Measurements from ENCODE around the gene BCAS1.

The BCAS1 gene

DNA sequence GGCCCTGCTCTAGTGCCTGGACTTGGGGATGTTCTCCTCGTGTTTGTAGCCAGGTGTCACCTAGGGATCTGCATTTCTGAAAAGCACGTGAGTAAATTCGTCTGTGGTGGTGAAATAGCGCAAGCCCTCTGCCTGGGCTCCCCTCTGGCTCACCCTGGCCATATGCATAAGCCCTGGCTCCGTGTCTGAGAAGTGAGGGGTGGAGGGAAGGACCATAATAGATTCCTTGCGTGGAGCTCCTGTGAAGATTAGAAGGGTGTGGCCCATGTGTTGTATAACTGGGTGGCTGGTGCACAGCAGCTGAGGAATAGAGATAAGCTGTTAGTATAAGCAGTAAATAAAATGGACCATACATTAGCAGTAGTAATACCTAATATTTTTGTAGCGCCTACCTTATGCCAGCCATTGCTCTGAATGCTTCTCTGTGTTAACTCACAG lies 4.8 kb downstream of the BCAS1 start:
- no peaks in the 10 kb centered on the region for H3K27me3 ChIP-seq (ENCODE audit: insufficient read depth, low read length)
- H3K4ac ChIP-seq (ENCODE audit: low read depth, low read length), result no peak overlapping the region
- H2BK5ac ChIP-seq (ENCODE audit: low read depth, low read length, poor library complexity), result no peak overlapping the region
- no peak overlapping the region for H3K27ac ChIP-seq (ENCODE audit: low read depth, low read length)
- no peak overlapping the region for H2BK120ac ChIP-seq (ENCODE audit: insufficient read depth, low read length, poor library complexity)
- no peak overlapping the region for H4K12ac ChIP-seq (ENCODE audit: low read depth, low read length)
- DNase-seq, result no peak
- no peak overlapping the region for H3K23ac ChIP-seq (ENCODE audit: low read length)
- no peak overlapping the region for H2AFZ ChIP-seq (ENCODE audit: insufficient read depth, low read length, poor library complexity)
- H4K91ac ChIP-seq (ENCODE audit: low read depth, low read length), result no peak overlapping the region
- H3K79me1 ChIP-seq (ENCODE audit: low read length), result no peaks in the 10 kb centered on the region
- H3K4me1 ChIP-seq (ENCODE audit: control insufficient read depth in 1 of 2, insufficient read depth in 2 of 2, low read length in 2 of 2), result peaks cover 0 to 3% of the 10 kb centered on the region in 2 experiments
- no peaks in the 10 kb centered on the region for H3K9me3 ChIP-seq (ENCODE audit: insufficient read depth, low read depth, low read length)
- H3K9ac ChIP-seq (ENCODE audit: low read length), result no peak overlapping the region
- H3K14ac ChIP-seq (ENCODE audit: low read length), result no peak overlapping the region
- H3K36me3 ChIP-seq (ENCODE audit: control insufficient read depth in 1 of 2, insufficient read depth in 2 of 2, low read length in 2 of 2), result no peaks in the 10 kb centered on the region
- no peak overlapping the region for H3K4me3 ChIP-seq (ENCODE audit: low read depth, low read length)
- no peak overlapping the region for H2AK5ac ChIP-seq (ENCODE audit: low read length)
- no peak overlapping the region for H3K4me2 ChIP-seq (ENCODE audit: low read length)
- no CpG with 5 or more reads among the region's 7 CpGs for WGBS (ENCODE audit: extremely low coverage, insufficient coverage, insufficient read length)
- no peak overlapping the region for H3K18ac ChIP-seq (ENCODE audit: low read length)
- no peaks in the 10 kb centered on the region for H3K79me2 ChIP-seq (ENCODE audit: control insufficient read depth, insufficient read depth, low read length, poor library complexity)
- no peak overlapping the region for H4K8ac ChIP-seq (ENCODE audit: low read depth, low read length)
- no peak overlapping the region for H2BK12ac ChIP-seq (ENCODE audit: low read length)

DNA sequence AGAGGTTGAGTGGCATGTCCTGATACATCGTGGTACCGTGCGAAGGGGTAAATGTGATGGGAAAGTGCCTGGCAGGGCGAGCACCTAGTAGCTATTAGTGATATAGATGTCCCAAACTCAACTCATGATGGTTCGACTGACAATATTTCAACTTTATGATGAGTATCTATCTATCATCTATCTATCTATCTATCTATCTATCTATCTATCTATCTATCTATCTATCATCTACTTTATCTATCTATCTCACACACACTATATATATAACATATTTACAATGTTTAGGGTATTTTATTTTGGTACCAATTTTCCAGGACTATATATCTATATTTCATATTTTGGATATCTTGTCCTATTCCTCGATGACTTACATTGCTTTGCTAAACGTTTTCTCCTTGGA lies 5.5 kb downstream of the BCAS1 start:
- H3K4ac ChIP-seq (ENCODE audit: low read depth, low read length), result no peak overlapping the region
- H3K9ac ChIP-seq (ENCODE audit: low read length), result no peak overlapping the region
- H3K27ac ChIP-seq (ENCODE audit: low read depth, low read length), result no peak overlapping the region
- H2BK12ac ChIP-seq (ENCODE audit: low read length), result no peak overlapping the region
- no peaks in the 10 kb centered on the region for H3K27me3 ChIP-seq (ENCODE audit: insufficient read depth, low read length)
- H3K4me1 ChIP-seq (ENCODE audit: control insufficient read depth in 1 of 2, insufficient read depth in 2 of 2, low read length in 2 of 2), result peaks cover 0 to 2% of the 10 kb centered on the region in 2 experiments
- WGBS (ENCODE audit: extremely low coverage, insufficient coverage, insufficient read length), result no CpG with 5 or more reads among the region's 7 CpGs
- H3K14ac ChIP-seq (ENCODE audit: low read length), result no peak overlapping the region
- H2BK5ac ChIP-seq (ENCODE audit: low read depth, low read length, poor library complexity), result no peak overlapping the region
- no peak overlapping the region for H2BK120ac ChIP-seq (ENCODE audit: insufficient read depth, low read length, poor library complexity)
- no peak overlapping the region for H3K18ac ChIP-seq (ENCODE audit: low read length)
- H3K36me3 ChIP-seq (ENCODE audit: control insufficient read depth in 1 of 2, insufficient read depth in 2 of 2, low read length in 2 of 2), result no peaks in the 10 kb centered on the region
- no peak overlapping the region for H2AFZ ChIP-seq (ENCODE audit: insufficient read depth, low read length, poor library complexity)
- H4K12ac ChIP-seq (ENCODE audit: low read depth, low read length), result no peak overlapping the region
- no peak overlapping the region for H4K91ac ChIP-seq (ENCODE audit: low read depth, low read length)
- H3K23ac ChIP-seq (ENCODE audit: low read length), result no peak overlapping the region
- no peaks in the 10 kb centered on the region for H3K9me3 ChIP-seq (ENCODE audit: insufficient read depth, low read depth, low read length)
- H3K4me2 ChIP-seq (ENCODE audit: low read length), result no peak overlapping the region
- DNase-seq, result no peak
- no peaks in the 10 kb centered on the region for H3K79me2 ChIP-seq (ENCODE audit: control insufficient read depth, insufficient read depth, low read length, poor library complexity)
- no peak overlapping the region for H2AK5ac ChIP-seq (ENCODE audit: low read length)
- H3K79me1 ChIP-seq (ENCODE audit: low read length), result no peaks in the 10 kb centered on the region
- H3K4me3 ChIP-seq (ENCODE audit: low read depth, low read length), result no peak overlapping the region
- H4K8ac ChIP-seq (ENCODE audit: low read depth, low read length), result no peak overlapping the region

DNA sequence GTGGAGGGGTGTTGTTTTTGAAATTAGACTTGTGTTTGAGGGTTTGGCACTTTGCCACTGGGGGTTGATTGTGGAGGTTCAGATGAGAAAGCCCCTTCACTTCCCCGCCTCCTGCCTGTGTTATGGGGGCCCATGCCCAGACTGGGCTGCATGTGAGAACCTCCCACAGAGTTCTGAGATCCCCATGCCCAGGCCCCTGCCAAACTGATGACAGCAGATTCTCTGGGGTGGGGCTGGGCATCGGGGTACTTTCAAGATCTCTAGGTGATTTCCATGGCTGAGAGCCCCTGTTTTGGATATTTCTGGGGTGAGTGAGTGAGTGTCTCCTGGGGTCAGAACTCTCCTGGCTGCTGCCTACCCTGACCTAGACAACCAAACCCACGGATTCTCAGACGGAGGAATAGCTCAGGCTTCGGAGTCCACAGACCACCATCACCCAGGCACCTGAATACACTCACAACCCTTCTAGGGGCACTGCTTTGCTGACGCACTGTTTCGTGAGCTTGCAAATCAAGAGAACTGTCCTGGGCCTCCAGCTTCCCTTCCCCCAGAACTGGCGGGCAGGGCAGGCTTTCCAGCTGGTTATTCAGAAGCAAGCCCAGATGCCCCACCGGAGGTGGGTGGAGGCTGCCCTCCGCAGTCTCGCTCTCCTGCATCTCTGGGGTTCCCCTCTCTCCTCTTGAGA lies 6.3 kb downstream of the BCAS1 start:
- H3K36me3 ChIP-seq (ENCODE audit: control insufficient read depth in 1 of 2, insufficient read depth in 2 of 2, low read length in 2 of 2), result no peaks in the 10 kb centered on the region
- no peak overlapping the region for H4K8ac ChIP-seq (ENCODE audit: low read depth, low read length)
- no peaks in the 10 kb centered on the region for H3K27me3 ChIP-seq (ENCODE audit: insufficient read depth, low read length)
- no peak overlapping the region for H2AFZ ChIP-seq (ENCODE audit: insufficient read depth, low read length, poor library complexity)
- no peak overlapping the region for H2BK5ac ChIP-seq (ENCODE audit: low read depth, low read length, poor library complexity)
- H4K91ac ChIP-seq (ENCODE audit: low read depth, low read length), result no peak overlapping the region
- no peak overlapping the region for H3K4me3 ChIP-seq (ENCODE audit: low read depth, low read length)
- H2BK120ac ChIP-seq (ENCODE audit: insufficient read depth, low read length, poor library complexity), result no peak overlapping the region
- DNase-seq, result no peak
- no peak overlapping the region for H3K18ac ChIP-seq (ENCODE audit: low read length)
- H3K79me1 ChIP-seq (ENCODE audit: low read length), result no peaks in the 10 kb centered on the region
- H3K9ac ChIP-seq (ENCODE audit: low read length), result no peak overlapping the region
- no CpG with 5 or more reads among the region's 11 CpGs for WGBS (ENCODE audit: extremely low coverage, insufficient coverage, insufficient read length)
- no peak overlapping the region for H2BK12ac ChIP-seq (ENCODE audit: low read length)
- H3K79me2 ChIP-seq (ENCODE audit: control insufficient read depth, insufficient read depth, low read length, poor library complexity), result no peaks in the 10 kb centered on the region
- no peak overlapping the region for H4K12ac ChIP-seq (ENCODE audit: low read depth, low read length)
- H3K4ac ChIP-seq (ENCODE audit: low read depth, low read length), result no peak overlapping the region
- H3K4me1 ChIP-seq (ENCODE audit: control insufficient read depth in 1 of 2, insufficient read depth in 2 of 2, low read length in 2 of 2), result peaks cover 0 to 2% of the 10 kb centered on the region in 2 experiments
- no peak overlapping the region for H2AK5ac ChIP-seq (ENCODE audit: low read length)
- H3K14ac ChIP-seq (ENCODE audit: low read length), result no peak overlapping the region
- H3K4me2 ChIP-seq (ENCODE audit: low read length), result no peak overlapping the region
- no peak overlapping the region for H3K23ac ChIP-seq (ENCODE audit: low read length)
- H3K27ac ChIP-seq (ENCODE audit: low read depth, low read length), result no peak overlapping the region
- H3K9me3 ChIP-seq (ENCODE audit: insufficient read depth, low read depth, low read length), result no peaks in the 10 kb centered on the region

DNA sequence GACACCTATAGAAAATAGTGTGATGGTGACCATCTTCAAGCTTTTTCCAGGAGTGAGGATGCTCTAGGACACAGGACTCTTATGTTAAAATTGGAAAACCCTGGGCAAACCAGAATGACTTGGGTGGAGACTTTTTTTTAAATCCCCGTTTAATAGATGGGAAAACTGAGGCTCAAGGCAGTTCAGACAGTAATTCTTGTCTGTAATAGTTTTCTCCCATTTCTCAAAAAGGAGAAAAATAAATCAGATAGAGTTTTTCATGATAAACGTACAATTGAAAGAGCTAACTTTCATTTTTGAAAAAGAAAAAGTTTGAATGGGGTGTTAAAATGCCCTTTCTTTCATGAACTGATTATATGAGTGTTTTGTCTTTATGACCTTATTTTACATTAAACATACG lies 6.8 kb downstream of the BCAS1 start:
- Histone ChIP-seq H3K4ac (ENCODE audit: low read depth, low read length) (no peak overlapping the region), H3K79me1 (ENCODE audit: low read length) (no peaks in the 10 kb centered on the region), H4K12ac (ENCODE audit: low read depth, low read length) (no peak overlapping the region)

More for the DNA sequence above, 6.8 kb downstream of the BCAS1 start:
- Histone ChIP-seq H3K23ac (ENCODE audit: low read length) (no peak overlapping the region), H2AFZ (ENCODE audit: insufficient read depth, low read length, poor library complexity) (no peak overlapping the region), H4K8ac (ENCODE audit: low read depth, low read length) (no peak overlapping the region), H3K27ac (ENCODE audit: low read depth, low read length) (no peak overlapping the region), H3K79me2 (ENCODE audit: control insufficient read depth, insufficient read depth, low read length, poor library complexity) (no peaks in the 10 kb centered on the region), H3K18ac (ENCODE audit: low read length) (no peak overlapping the region), H2BK12ac (ENCODE audit: low read length) (no peak overlapping the region), H3K9me3 (ENCODE audit: insufficient read depth, low read depth, low read length) (no peaks in the 10 kb centered on the region), H3K4me1 (ENCODE audit: control insufficient read depth in 1 of 2, insufficient read depth in 2 of 2, low read length in 2 of 2) (peaks cover 0 to 2% of the 10 kb centered on the region in 2 experiments), H3K9ac (ENCODE audit: low read length) (no peak overlapping the region), H2BK120ac (ENCODE audit: insufficient read depth, low read length, poor library complexity) (no peak overlapping the region), H3K27me3 (ENCODE audit: insufficient read depth, low read length) (no peaks in the 10 kb centered on the region), H3K4me3 (ENCODE audit: low read depth, low read length) (no peak overlapping the region), H3K4me2 (ENCODE audit: low read length) (no peak overlapping the region), H4K91ac (ENCODE audit: low read depth, low read length) (no peak overlapping the region), H3K14ac (ENCODE audit: low read length) (no peak overlapping the region), H2AK5ac (ENCODE audit: low read length) (no peak overlapping the region), H3K36me3 (ENCODE audit: control insufficient read depth in 1 of 2, insufficient read depth in 2 of 2, low read length in 2 of 2) (no peaks in the 10 kb centered on the region), H2BK5ac (ENCODE audit: low read depth, low read length, poor library complexity) (no peak overlapping the region)
- no peak for DNase-seq
- no CpG with 5 or more reads among the region's 3 CpGs for WGBS (ENCODE audit: extremely low coverage, insufficient coverage, insufficient read length)

Measured in trophoblast cell (in vitro differentiated cells and primary cell).